ENCODE data around the gene PDE6D.

DNA sequence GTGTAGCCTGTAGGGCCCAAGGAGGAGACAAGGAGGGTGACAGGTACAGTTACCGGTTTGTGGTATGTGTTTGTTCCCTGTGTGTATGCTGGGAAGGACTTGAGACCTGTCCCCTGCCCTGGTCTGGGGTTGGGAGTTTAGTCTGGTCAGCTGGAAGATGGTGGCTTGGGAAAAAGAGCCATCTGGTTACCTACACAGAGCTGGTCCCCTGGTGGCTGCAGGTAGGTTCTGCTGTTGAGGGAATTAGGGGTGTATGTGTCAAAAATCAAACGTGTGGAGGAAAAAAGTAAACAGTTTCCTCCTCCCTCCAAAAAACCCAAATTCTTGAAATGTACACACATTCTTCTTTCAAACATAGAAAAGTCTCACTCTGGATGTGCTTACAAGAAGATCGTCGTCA is 48.5 kb downstream of the PDE6D start:
- TF ChIP-seq RAD21 (IDR thresholded peaks at IDR 0.05; ENCODE audit: low read depth) (no peak), TEAD4 (IDR thresholded peaks at IDR 0.05) (no peak)

All from Ishikawa (cell line).